HL-60 (cell line): ENCODE results near the gene TOP2A.

Experiments
- DNase-seq, 2 experiments: peaks; one replicate each; pipeline ENCODE4 v3.0.0-alpha.2; 2010 to 2020; ENCODE audit warnings: low read depth in 1 of 2, low spot score in 1 of 2
- H3K27ac ChIP-seq: fragments of 250-450 bp; sonication (Bioruptor Pico); replicated peaks from 2 replicates; pipeline ENCODE4 v1.5.1; 2020; ENCODE audit warnings: mild to moderate bottlenecking, moderate library complexity
- H3K27me3 ChIP-seq: fragments of 250-450 bp; sonication (Bioruptor Pico); 2 replicates; pipeline ENCODE4 v1.5.1; 2021; ENCODE audit warnings: mild to moderate bottlenecking, moderate library complexity; ENCODE audit not compliant: insufficient read depth, poor library complexity, severe bottlenecking
- H3K4me3 ChIP-seq: replicated peaks from 2 replicates; pipeline ENCODE4 v1.5.1; 2011; ENCODE audit warnings: mild to moderate bottlenecking, control low read depth, low read length; ENCODE audit not compliant: insufficient read depth
- GABPA ChIP-seq: IDR thresholded peaks from 2 replicates; pipeline ENCODE4 v1.6.1; 2012; ENCODE audit warnings: low read depth
- POLR2AphosphoS5 ChIP-seq: IDR thresholded peaks from 2 replicates; pipeline ENCODE4 v1.6.1; 2012; ENCODE audit warnings: low read depth
- SPI1 ChIP-seq: IDR thresholded peaks from 2 replicates; pipeline ENCODE4 v1.6.1; 2012; ENCODE audit warnings: low read depth, mild to moderate bottlenecking, borderline replicate concordance
- TF ChIP-seq, protein P1 (sequence below): IDR thresholded peaks from one replicate; pipeline ENCODE4 v1.5.1; 2011; ENCODE audit warnings: low read length, control low read depth, inconsistent platforms; ENCODE audit not compliant: insufficient read depth
- TF ChIP-seq, protein P2 (sequence below): IDR thresholded peaks from 2 replicates; pipeline ENCODE4 v1.6.1; 2012; ENCODE audit warnings: low read depth; ENCODE audit not compliant: insufficient replicate concordance

TOP2A gene

DNA sequence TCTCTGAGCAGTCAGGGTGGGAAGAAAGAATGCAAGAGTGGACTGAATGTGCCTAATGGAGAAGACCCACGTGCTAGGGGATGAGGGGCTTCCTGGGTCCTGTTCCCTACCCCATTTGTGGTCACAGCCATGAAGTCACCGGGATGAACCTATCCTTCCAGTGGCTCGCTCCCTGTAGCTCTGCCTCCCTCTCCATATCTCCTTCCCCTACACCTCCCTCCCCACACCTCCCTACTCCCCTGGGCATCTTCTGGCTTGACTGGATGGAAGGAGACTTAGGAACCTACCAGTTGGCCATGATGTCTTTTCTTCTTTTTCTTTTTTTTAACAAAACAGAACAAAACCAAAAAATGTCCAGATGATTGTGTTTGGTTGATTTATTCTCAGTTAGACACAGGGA lies 39.7 kb upstream of the TOP2A start:
- peaks cover 3% of the 10 kb centered on the region for H3K27me3 ChIP-seq
- TF ChIP-seq, protein P1, sequence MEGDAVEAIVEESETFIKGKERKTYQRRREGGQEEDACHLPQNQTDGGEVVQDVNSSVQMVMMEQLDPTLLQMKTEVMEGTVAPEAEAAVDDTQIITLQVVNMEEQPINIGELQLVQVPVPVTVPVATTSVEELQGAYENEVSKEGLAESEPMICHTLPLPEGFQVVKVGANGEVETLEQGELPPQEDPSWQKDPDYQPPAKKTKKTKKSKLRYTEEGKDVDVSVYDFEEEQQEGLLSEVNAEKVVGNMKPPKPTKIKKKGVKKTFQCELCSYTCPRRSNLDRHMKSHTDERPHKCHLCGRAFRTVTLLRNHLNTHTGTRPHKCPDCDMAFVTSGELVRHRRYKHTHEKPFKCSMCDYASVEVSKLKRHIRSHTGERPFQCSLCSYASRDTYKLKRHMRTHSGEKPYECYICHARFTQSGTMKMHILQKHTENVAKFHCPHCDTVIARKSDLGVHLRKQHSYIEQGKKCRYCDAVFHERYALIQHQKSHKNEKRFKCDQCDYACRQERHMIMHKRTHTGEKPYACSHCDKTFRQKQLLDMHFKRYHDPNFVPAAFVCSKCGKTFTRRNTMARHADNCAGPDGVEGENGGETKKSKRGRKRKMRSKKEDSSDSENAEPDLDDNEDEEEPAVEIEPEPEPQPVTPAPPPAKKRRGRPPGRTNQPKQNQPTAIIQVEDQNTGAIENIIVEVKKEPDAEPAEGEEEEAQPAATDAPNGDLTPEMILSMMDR, result no peak
- TF ChIP-seq, protein P2, sequence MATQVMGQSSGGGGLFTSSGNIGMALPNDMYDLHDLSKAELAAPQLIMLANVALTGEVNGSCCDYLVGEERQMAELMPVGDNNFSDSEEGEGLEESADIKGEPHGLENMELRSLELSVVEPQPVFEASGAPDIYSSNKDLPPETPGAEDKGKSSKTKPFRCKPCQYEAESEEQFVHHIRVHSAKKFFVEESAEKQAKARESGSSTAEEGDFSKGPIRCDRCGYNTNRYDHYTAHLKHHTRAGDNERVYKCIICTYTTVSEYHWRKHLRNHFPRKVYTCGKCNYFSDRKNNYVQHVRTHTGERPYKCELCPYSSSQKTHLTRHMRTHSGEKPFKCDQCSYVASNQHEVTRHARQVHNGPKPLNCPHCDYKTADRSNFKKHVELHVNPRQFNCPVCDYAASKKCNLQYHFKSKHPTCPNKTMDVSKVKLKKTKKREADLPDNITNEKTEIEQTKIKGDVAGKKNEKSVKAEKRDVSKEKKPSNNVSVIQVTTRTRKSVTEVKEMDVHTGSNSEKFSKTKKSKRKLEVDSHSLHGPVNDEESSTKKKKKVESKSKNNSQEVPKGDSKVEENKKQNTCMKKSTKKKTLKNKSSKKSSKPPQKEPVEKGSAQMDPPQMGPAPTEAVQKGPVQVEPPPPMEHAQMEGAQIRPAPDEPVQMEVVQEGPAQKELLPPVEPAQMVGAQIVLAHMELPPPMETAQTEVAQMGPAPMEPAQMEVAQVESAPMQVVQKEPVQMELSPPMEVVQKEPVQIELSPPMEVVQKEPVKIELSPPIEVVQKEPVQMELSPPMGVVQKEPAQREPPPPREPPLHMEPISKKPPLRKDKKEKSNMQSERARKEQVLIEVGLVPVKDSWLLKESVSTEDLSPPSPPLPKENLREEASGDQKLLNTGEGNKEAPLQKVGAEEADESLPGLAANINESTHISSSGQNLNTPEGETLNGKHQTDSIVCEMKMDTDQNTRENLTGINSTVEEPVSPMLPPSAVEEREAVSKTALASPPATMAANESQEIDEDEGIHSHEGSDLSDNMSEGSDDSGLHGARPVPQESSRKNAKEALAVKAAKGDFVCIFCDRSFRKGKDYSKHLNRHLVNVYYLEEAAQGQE, result no peak
- no peak for TF ChIP-seq SPI1
- no peak for TF ChIP-seq POLR2AphosphoS5
- TF ChIP-seq GABPA, result no peak
- no peak for DNase-seq
- no peak overlapping the region for H3K4me3 ChIP-seq
- H3K27ac ChIP-seq, result no peak overlapping the region

DNA sequence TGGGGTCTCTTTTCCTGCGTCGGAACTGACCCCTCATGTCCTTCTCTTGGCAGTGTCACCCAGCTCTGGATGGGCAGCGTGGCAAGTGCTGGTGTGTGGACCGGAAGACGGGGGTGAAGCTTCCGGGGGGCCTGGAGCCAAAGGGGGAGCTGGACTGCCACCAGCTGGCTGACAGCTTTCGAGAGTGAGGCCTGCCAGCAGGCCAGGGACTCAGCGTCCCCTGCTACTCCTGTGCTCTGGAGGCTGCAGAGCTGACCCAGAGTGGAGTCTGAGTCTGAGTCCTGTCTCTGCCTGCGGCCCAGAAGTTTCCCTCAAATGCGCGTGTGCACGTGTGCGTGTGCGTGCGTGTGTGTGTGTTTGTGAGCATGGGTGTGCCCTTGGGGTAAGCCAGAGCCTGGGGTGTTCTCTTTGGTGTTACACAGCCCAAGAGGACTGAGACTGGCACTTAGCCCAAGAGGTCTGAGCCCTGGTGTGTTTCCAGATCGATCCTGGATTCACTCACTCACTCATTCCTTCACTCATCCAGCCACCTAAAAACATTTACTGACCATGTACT lies 38.8 kb upstream of the TOP2A start:
- Histone ChIP-seq H3K27me3 (peaks cover 3% of the 10 kb centered on the region), H3K27ac (no peak overlapping the region), H3K4me3 (no peak overlapping the region)
- no peak for DNase-seq
- TF ChIP-seq SPI1 (no peak), POLR2AphosphoS5 (no peak), GABPA (no peak)
- TF ChIP-seq, protein P2, result no peak
- TF ChIP-seq, protein P1, result no peak

DNA sequence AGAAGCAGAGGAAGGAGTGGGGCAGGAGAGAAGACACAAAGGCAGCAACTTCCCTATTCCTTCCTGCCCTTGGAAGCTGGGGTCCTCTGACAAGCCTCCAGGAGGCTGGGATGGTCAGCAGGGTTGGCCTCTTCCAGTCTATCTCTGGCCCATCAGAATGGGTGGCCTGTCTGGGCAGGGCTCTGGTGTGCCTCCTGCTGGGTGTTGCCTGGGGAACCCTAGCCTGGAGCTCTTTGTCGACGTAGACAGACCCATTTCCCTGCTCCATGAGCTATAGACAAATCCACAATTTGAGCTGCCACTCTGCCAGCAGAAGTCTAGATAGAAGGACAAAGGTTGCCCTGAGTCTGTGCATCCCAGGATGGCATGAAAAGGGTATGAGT lies 36.9 kb upstream of the TOP2A start:
- Histone ChIP-seq H3K27me3 (peaks cover 3% of the 10 kb centered on the region), H3K4me3 (no peak overlapping the region), H3K27ac (no peak overlapping the region)
- TF ChIP-seq SPI1 (no peak), GABPA (no peak), POLR2AphosphoS5 (no peak)
- TF ChIP-seq, protein P1, result no peak
- TF ChIP-seq, protein P2, result no peak
- no peak for DNase-seq
